ENCODE results near the gene CHKA.

DNA sequence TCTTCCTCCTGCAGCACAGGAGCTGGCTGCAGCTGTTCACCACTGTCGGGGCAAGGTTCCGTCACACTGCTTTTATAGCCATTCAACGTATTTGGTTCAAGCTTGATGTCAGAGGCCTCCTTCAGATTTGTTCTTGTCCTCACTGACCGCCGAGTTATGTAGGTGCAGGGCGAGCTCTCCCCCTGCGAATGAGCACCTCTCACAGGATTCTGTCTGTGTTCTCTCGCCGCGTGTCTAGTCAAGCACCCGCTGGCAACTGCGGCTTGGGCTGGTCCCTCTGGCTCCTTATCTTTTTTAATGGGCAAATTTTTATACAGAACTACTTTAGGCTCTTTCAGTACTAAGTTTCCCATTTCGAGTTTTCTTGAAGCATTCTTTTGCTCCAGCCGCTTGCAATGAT lies 37.4 kb upstream of the CHKA start:
- TF ChIP-seq, protein P1, sequence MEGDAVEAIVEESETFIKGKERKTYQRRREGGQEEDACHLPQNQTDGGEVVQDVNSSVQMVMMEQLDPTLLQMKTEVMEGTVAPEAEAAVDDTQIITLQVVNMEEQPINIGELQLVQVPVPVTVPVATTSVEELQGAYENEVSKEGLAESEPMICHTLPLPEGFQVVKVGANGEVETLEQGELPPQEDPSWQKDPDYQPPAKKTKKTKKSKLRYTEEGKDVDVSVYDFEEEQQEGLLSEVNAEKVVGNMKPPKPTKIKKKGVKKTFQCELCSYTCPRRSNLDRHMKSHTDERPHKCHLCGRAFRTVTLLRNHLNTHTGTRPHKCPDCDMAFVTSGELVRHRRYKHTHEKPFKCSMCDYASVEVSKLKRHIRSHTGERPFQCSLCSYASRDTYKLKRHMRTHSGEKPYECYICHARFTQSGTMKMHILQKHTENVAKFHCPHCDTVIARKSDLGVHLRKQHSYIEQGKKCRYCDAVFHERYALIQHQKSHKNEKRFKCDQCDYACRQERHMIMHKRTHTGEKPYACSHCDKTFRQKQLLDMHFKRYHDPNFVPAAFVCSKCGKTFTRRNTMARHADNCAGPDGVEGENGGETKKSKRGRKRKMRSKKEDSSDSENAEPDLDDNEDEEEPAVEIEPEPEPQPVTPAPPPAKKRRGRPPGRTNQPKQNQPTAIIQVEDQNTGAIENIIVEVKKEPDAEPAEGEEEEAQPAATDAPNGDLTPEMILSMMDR (IDR thresholded peaks at IDR 0.05; ENCODE audit: low read length), result no peak
- TF ChIP-seq EZH2 (optimal IDR thresholded peaks at IDR 0.05; ENCODE audit: low read depth, low read length) (no peak), EZH2phosphoT487 (IDR thresholded peaks at IDR 0.05; ENCODE audit: low read length) (no peak)

Data from MM.1S (cell line).